ENCODE measurements around the gene PDE7B.

DNA sequence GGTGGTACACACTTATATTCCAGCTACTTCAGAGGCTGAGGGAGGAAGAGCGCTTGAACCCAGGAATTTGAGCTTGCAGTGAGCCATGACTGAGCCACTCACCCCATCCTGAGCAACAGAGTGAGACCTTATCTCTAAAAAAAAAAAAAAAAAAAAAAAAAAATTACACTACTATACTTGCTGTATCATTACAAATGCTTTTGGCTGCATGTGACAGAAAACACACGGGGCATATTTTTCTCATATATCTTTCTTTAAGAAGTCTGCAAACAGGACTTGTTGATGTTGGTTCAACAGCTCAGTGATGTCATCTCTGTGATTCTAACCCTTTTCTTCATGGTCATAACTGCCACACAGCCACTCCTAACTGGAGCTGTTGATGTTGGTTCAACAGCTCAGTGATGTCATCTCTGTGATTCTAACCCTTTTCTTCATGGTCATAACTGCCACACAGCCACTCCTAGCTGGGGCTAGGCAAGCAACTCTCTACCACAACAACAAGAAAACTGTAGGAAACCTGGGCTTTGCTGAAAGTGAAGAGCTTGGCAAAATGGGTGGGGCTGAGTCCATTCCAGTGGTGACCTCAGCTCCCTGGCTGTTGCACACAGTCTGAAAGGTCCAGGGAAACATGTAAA, 378.8 kb downstream of the PDE7B start:
- TF ChIP-seq CTCF (IDR thresholded peaks at IDR 0.05; ENCODE audit: low read length) (no peak), EZH2 (IDR thresholded peaks at IDR 0.05; ENCODE audit: borderline replicate concordance, low read length) (no peak)

All from OCI-LY1 (cell line).